ENCODE results near the gene MAN2B2.

Gene MAN2B2

DNA sequence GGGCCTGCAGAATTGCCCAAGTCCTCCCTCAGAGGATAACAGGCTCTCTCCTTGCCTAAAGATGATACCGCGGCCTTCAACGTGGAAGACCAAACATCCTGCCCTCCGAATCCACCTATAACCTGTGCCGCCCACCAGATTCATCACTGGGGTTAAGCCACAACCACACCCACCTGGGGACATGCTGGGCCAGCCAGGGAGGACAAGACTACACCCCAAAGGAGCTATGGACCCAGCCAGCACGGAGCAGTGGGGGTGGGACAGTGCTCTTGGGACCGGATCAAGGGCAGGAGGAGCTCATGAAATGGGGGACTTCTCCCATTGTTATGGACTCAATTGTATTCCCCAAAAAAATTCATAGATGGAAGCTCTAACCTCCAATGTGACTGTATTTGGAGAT, 6.8 kb upstream of the MAN2B2 start:
- no peak for DNase-seq

- no peak for DNase-seq
These were observed 6.2 kb upstream of the MAN2B2 start for GRCh38 chr4:6568689-6569332.

- DNase-seq, result no peak
These were observed 3.4 kb upstream of the MAN2B2 start for GRCh38 chr4:6571608-6572007.

GRCh38 chr4:6573551-6573950, 1.4 kb upstream of the MAN2B2 start:
- DNase-seq, result no peak

DNA sequence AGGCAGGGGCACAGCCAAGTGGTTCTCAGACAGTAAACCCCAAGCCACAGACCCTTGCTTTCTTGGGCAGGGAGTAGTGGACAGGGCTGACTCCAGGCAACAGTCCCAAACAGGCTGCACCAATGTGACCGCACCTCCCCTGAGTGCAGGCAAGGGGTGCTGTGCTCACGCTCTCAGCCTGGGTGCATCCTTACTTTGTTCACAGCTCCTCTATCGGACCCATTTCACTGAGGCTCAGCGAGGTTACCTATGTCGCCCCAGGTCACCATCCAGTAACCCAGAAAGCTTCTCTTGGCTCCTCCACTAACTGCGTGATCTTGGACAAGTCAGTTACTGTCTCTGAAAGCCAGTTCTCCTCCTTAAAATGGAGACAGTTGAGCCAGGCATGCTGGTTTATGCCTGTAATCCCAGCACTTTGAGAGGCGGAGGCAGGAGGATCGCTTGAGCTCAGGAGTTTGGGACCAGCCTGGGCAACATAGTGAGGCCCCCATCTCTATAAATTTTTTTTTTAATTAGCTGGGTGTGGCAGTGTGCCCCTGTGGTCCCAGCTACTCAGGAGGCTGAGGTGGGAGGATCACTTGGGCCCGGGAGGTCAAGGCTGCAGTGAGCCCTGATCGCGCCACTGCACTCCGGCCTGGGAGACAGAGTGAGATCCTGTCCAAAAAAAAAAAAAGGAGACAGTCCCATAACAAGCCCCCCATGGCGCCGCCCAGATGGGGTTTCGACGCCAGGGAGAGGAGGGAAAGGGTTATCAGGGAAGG, 823 bp upstream of the MAN2B2 start:
- no peak for DNase-seq

GRCh38 chr4:6575503-6576240, 683 bp downstream of the MAN2B2 start:
- no peak for DNase-seq

GRCh38 chr4:6576512-6576911, 1.5 kb downstream of the MAN2B2 start:
- DNase-seq, result no peak

DNA sequence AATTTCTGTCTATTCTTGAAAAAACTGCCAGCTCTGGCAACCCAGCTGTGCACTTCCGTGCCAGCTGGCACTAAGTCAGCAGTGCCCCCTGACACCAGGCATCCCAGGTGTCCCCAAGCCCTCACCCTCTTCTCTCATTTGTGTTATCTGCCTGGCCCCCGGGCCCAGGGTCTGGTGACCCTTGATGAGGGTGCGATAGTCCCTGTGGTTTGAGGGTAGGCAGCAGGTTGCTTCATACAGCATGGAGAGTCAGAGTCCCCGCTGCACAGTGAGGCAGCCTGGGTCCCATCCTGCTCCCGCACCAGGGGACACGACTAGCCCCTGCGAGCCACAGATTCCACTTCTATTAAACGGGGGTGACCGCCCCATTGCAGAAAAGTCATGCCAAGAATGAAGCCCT, 1.9 kb downstream of the MAN2B2 start:
- DNase-seq, result no peak

DNA sequence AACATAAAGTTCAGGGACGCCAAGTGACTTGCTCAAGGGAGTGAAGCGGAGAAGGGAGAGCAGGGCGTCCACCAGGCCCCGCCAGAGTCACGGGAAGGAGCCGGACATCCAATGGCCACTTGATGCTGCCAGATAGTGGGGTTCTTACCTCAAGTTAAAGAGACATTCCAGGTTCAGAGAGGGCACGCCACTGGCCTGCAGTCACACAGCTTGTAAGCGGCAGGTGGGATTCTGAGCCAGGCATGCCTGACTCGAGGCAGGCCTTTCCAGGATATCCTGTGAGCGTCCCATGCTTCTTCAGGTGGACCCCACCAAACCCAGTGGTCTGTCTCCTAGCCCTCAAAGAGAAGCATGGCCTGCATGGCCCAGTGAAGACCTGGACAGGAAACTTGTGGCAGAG, 2.4 kb downstream of the MAN2B2 start:
- DNase-seq, result no peak

DNA sequence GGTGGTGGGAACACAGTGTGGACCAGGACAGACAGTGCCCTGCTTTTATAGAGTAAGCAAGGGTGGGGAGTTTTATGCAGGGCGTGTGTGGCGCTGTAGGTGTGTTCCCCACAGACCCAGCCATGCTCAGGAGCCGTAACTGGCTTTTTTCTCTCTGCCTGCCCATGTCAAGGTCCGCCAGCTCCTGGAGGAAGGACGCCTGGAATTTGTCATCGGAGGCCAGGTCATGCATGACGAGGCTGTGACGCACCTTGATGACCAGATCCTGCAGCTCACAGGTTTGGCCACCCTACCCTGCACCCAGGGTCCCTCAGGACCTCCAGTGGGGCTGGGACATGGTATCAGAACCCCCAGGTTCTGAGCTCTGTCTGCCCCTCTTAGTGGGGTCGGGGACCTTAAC, 3.2 kb downstream of the MAN2B2 start:
- no peak for DNase-seq

GRCh38 chr4:6580353-6580752, 5.4 kb downstream of the MAN2B2 start:
- DNase-seq, result no peak

- no peak for DNase-seq
These were observed 6.7 kb downstream of the MAN2B2 start for GRCh38 chr4:6581566-6582121.

- DNase-seq, result peak in 1 of 5 donors; percentile 17
These were observed 8.0 kb downstream of the MAN2B2 start for GRCh38 chr4:6582889-6583490.

GRCh38 chr4:6584865-6585264, 9.9 kb downstream of the MAN2B2 start:
- no peak for DNase-seq

GRCh38 chr4:6586715-6587325, 11.8 kb downstream of the MAN2B2 start:
- DNase-seq, result no peak

DNA sequence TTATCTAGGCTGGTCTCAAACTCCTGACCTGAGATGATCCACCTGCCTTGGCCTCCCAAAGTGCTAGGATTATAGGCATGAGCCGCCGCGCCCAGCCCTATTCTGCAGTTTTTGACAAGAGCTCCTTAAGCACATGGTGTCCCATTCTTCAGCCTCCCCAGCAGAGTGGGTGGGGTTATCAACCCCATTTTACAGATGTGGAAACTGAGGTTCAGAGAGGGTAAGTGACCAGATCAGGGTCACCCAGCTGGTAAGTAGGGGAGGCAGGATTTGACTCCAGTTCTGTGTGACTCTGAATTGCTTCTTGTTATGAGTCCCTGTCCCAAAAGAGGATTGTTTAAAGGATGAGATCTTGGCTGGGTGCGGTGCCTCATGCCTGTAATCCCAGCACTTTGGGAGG, 14.5 kb downstream of the MAN2B2 start:
- no peak for DNase-seq

GRCh38 chr4:6591313-6591712, 16.3 kb downstream of the MAN2B2 start:
- DNase-seq, result no peak

DNA sequence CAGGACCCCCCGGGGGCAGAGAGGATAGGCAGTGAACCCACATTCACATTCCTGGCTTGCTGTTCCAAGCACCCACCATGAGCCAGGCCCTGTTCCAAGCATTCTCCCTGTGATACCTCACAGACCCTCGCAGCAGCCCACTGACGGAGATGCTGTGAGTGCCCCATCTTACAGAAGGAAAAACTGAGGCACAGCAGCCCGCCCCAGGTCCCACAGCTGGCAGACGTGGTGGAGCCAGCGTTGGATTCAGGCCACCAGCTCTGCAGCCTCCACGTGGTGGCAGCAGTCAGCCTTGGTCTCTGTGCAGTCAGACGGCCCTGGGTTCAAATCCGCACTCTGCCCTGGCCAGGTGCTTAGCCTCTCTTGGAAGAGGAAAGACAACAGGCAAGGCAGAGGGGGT, 16.8 kb downstream of the MAN2B2 start:
- no peak for DNase-seq

GRCh38 chr4:6592804-6593563, 18.0 kb downstream of the MAN2B2 start:
- DNase-seq, result no peak

DNA sequence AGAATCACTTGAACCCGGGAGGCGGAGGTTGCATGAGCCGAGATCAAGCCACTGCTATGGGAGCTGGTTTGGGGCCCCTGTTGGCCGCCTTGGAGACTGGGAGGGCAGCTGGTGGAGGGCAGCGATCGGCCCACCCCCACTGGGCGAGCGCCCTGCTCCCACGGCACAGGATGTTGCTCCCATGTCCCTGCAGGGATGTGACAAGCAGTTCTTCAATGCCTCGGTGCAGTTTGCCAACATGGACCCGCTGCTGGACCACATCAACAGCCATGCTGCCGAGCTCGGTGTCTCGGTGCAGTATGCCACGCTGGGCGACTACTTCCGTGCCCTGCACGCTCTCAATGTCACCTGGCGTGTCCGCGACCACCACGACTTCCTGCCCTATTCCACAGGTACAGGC, 19.4 kb downstream of the MAN2B2 start:
- DNase-seq, result no peak

- DNase-seq, result no peak
These were observed 19.9 kb downstream of the MAN2B2 start for GRCh38 chr4:6594826-6595355.

Measured in T-helper 1 cell (primary cell).